OCI-M1 (cell line): ENCODE results near the gene CHL1.
A peak's percentile ranks its signal among the peaks of the same experiment; 100 is the strongest.
"Not testable (repeated sequence)": the region's sequence is repeated elsewhere in the genome, so short reads cannot be mapped to it uniquely, and the experiment has no call there.

Experiments used
- DNase-seq: peaks from one replicate; lab custom pipeline; 2025; lab: John Stamatoyannopoulos, UW

CHL1 gene

DNA sequence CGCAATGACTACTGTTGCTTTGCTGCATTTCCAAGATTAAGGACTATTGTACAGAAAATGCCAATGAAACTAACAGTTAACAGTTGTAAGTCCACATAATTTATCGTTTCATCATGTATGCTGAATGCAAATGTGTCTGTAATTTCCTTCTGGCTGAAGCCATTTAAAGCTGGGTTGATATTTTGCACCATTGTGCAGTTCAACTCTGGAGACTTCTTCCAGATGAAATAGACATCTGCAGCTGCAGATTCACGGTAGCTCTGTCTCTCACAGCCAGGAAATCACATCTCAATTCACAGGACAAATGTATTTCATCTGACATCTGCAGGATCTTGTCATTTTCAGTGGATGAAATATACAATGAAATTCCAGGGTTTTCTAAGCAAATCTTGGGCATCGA is 145.4 kb downstream of the CHL1 start:
- DNase-seq, result no peak

GRCh38 chr3:346186-346585 is 149.6 kb downstream of the CHL1 start:
- no peak for DNase-seq

- DNase-seq, result no peak
These were observed 151.0 kb downstream of the CHL1 start for GRCh38 chr3:347581-347980.

- no peak for DNase-seq
These were observed 154.4 kb downstream of the CHL1 start for GRCh38 chr3:350871-351371.

- no peak for DNase-seq
These were observed 156.0 kb downstream of the CHL1 start for GRCh38 chr3:352599-352998.

DNA sequence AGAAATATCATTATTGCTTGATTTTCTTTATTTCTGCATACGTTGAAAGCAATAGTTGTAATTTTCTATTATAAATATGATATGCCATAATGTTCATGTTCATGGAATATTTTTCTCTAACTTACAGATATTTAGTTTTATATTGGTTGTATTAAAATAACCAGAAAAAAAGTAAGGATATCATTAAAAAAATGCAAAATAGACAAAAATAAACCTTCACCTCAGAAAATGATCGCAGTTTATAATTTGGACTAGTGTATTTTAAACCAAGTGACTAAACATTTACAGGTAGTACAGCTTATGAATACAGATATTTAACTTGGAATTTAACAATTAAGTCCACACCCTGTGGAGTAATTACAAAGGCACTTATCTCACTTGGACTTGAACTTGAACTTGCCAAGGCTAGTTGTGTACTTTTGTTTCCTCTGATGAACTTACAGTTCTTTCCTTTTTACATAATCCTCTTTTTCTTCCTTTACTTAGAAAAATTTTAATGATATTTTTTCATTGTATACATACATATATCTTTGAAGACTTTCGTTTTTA is 156.7 kb downstream of the CHL1 start:
- no peak for DNase-seq

DNA sequence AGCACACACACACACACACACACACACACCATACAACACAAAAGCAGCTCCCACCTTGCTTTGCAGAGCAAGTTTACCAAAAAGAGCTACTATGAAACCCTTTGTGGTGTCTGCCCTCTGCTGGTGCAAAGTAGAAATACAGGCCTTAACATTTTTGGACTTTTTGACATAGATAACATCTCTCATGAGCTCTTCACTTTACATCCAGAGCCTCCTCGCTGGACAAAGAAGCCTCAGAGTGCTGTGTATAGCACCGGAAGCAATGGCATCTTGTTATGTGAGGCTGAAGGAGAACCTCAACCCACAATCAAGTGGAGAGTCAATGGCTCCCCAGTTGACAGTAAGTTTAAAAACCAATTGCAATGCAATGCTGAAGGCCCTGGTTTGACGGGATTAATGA is 157.9 kb downstream of the CHL1 start:
- peak; percentile 88 for DNase-seq

DNA sequence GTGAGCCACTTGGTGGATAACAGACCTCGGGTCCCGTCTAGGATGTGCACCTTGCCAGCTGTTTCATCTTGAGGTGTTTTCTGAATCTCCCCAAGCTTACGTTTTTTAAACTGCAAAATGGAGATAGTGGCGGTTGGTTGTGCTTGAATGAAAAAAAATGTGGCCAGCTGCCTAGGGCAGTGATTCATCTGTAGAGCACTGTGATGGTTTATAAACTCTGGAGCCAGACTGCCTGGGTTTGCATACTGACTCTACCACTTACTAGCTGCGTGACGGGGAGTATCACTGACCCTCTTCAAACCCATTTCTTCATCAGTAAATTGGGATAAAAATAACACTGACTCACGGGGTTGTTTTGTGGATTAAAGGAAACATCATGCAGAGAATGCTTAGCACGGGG is 159.1 kb downstream of the CHL1 start:
- no peak for DNase-seq

DNA sequence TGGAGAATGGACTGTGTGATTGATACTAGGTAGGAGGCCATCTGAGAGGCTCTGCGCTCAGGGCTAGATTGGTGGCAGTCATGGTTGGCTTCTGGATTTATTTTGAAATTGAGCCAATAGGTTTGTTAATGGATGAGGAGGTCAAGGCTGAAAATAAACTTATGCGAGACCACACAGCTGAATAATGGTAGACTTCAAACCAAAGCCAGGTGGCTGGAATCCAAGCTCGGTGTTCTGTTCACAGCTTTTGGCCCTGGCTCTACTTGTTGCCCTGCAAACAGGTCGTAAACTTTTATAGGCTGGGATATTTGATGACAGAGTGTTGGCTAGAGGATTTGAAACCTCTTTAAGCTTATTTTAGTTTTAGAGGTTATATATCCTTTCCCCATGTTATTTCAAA is 160.4 kb downstream of the CHL1 start:
- no peak for DNase-seq

- DNase-seq, result no peak
These were observed 163.1 kb downstream of the CHL1 start for GRCh38 chr3:359672-360071.

DNA sequence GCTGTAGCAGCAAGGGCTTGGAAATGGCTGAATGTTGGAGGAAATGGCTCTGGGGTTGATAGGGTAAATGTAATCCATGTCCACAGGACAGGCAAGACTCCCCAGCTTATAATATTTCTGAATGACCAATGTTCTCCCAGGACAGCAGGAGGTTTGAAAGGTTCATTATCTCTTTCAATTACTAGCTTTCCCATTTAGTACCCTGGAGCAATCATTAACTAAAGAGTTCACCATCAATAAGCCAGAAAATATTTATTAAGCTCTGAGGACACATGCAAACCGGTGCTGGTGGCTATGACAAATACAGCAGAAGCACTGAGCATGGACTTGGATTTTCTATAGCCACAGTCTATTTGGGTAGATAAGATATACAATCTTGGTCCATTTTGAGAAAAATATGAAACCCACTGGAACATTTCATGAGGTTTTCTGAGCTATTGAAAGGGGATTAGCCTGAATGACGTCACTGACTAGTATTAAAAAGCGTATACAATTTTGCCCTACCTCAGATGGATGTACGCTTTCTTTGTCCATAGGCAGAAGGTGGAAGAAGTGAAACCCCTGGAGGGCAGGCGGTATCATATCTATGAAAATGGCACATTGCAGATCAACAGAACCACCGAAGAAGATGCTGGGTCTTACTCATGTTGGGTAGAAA is 166.2 kb downstream of the CHL1 start:
- no peak for DNase-seq

DNA sequence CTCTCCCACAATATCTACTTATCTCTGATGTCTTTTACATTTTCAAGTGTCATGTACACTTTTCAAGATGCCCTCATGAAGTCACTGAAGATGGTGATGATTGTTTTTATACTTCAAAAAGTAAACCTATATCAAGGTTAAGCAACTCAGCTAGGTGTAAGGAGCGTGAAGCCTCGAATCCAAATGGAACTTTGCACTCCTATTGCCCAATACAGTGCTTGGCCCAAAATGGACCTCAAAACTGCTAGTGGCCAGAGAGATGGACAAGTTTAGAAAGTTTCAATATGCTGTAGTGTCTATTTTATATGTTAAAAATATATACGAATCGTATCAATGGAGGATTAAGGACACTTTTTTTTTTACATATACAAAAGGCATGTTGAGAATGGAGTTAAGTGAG is 167.7 kb downstream of the CHL1 start:
- no peak for DNase-seq

DNA sequence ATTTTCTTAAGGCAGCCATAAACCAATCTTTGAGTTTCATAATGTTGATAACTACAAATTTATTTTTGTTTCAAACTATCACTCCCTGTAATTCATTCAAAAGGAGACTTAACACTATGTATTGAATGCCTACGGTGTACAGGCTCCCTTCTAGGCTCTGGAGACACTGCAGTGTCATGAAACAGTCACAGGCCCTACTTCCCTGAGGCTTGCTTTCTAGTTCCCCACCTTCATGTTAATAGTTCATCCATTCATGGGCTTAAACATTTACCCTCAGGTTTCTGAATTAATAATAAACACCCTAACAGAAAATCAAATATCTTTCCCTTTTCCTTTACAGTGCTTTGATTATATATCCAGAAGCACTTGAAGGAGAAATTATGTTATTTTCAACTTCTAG is 168.7 kb downstream of the CHL1 start:
- no peak for DNase-seq

DNA sequence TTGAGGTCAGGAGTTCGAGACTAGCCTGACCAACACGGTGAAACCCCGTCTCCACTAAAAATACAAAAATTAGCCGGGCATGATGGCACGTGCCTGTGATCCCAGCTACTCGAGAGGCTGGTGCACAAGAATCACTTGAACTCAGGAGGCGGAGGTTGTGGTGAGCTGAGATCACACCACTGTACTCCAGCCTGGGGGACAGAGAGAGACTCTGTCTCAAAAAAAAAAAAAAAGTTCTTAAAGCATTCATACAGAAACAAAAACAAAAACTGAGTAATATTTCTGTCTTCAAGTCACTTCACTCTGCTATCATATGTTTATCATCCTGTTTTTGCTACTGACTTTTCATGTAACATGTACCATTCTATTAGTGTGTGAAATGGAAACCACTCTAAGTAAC is 169.7 kb downstream of the CHL1 start:
- not testable (repeated sequence) for DNase-seq

- DNase-seq, result no peak
These were observed 176.7 kb downstream of the CHL1 start for GRCh38 chr3:373193-373779.

- no peak for DNase-seq
These were observed 177.9 kb downstream of the CHL1 start for GRCh38 chr3:374459-374858.

DNA sequence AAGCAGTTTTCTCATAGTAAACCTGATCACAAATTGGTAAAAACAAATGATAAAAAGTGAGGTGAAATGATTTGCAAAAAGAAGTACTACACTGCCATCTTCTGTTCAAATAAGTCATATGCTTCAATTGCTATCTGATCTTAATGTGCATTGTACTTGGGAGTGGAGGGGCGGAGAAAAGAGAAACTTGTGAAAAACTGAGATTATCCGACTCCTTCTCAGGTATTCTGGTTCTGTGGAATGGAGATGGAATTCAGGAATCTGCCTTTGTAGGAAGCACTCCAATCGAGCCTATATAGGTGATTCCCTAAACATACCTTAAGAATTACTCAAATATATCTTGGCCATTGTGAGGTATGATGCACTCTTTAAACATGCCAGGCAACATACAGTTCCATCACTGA is 180.6 kb downstream of the CHL1 start:
- peak; percentile 75 for DNase-seq

- no peak for DNase-seq
These were observed 184.2 kb downstream of the CHL1 start for GRCh38 chr3:380801-381200.

DNA sequence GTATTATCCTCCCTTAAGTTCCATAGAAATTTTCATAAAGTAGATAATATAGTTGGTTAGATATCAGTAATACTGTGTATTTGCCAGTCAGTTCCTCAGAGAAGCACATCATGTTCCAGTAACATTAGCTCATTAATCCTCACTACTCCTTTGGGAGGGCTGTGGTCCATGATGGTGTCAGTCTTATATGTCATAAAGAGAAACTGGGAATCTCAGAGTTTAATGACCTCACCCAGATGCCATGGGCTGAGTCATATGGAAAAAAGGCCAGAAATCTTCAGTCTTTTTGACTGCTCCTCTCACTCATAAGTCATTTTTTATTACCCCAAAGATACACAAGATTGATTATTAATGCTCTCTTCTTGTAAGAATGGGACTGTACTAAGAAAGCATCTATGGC is 188.6 kb downstream of the CHL1 start:
- DNase-seq, result no peak

DNA sequence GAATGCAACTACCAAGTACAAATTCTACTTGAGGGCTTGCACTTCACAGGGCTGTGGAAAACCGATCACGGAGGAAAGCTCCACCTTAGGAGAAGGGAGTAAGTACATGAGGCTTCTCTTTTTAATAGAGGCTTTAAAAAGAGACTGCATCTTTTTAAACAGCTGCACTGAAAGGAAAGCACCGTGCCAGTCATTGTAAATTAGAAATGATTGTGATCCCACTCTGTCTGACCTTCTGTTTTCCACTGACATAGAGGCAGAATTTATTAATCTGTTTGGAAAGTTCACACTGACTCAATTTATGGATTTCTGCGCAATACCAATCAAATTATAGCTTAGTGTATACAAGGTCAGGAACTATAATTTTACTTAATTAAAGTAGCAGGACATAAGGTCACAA is 198.2 kb downstream of the CHL1 start:
- no peak for DNase-seq

DNA sequence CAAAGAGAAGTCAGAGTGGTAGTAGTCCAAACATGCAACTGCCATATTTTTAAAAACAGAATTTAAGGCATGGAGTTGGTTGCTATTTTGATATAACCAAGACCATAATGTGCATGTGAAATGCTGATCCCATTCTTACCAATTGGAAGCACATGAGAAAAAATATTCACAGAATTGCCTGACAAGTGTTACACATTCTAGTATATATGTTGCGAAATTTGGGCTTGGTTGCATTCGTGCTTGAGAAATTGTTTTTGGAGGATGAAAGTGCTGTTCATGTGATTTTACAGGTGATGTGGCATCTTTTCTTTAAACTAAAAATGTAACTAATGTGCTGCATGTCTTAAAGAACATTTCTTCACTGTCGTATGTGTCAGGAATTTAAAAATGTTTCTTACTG is 199.7 kb downstream of the CHL1 start:
- no peak for DNase-seq

GRCh38 chr3:399647-400046 is 203.1 kb downstream of the CHL1 start:
- DNase-seq, result no peak

DNA sequence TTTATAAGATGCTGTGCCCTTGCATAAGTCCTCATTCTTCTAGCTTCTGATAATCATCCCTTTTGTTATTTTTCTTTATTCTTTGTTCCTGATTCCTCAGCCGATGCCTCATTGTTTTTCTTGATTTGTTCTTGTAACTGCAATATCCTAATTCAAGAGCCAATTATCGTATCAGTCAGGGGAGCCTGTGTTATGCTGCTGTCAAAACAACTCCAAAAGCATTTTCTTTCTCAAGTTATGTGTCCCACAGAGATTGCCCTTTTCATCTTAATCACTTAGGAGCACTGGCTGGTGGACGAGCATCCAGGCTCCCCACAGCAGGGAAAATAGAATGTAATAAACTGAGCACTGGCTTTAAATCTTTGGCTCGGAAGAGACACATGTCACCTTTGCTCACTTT is 207.3 kb downstream of the CHL1 start:
- DNase-seq, result no peak

- DNase-seq, result no peak
These were observed 212.4 kb downstream of the CHL1 start for GRCh38 chr3:409011-409410.
